Central memory CD4-positive, alpha-beta T cell (primary cell): Measurements from ENCODE around the gene GRIA1.

Experiments
- DNase-seq: peaks from one replicate; pipeline ENCODE4 v3.0.0; 2022

Gene GRIA1

DNA sequence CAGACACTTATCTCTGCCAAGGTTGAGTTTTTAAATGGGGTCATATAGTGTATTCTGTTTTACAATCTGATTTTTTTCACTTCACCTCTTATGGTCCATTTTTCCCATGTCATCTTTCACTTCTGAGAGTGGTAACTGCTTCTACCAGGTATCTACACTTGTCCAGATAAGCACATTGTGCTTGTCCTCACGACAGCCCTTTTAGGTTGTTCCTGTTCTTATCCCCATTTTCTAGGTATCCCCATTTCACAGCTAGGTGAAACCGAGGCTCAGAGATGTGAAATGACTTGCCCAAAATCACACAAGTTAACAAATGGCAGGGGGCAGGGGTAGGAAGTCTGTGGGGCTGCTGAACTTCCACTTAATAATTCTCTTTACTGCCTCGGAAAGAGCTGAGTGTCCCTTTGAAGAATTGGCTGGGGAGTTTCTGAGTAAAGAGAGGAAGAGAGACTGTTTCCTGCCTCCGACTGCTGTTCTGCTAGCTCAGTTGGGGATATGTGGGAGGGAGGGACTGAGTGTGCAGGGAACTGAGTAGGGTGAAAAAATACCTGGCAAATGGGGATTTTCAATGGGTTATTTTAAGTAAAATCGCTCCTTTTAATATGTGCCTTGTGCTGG, 255.4 kb downstream of the GRIA1 start:
- no peak for DNase-seq

- DNase-seq = no peak
Observed at GRCh38 chr5:153746440-153746839, 256.0 kb downstream of the GRIA1 start.

DNA sequence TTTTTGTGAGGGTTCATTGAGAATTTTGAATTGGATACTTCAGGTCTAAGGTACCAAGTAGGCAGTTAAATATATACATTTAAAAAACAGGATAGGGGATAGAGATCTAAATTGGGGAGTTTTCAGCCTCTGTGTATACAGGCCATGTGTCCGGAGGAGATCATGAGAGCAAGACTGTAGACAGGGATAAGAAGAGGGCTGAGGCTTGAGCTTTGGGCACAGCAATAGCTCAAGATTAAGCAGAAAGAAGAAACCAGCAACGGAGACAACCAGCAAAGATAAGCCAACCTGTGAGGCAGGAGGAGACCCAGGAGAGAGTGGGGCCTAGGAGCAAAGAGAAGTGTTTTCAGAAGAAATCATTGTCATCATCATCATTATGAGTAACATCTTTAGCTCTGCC, 258.4 kb downstream of the GRIA1 start:
- DNase-seq = no peak

DNA sequence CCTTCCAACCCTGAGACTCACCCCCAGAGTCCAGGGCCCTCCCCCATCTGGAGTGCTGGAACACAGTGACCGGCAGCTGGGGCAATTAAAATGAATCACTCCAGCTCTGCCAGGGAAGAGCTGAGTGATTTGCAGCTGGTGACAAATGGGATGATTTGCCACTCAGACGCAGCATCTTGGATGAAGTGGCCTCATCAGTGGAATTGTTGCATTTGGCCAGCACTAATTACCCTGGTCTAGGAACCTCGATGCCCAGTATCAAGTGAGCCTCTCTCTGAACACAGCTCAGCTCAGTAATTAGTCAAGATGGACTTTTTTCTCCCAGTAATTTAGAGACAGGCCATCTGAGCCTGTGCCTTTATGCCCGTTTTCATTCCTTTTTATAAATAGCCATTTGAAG, 259.5 kb downstream of the GRIA1 start:
- DNase-seq = no peak

- DNase-seq = no peak
Observed at GRCh38 chr5:153751251-153751650, 260.8 kb downstream of the GRIA1 start.

DNA sequence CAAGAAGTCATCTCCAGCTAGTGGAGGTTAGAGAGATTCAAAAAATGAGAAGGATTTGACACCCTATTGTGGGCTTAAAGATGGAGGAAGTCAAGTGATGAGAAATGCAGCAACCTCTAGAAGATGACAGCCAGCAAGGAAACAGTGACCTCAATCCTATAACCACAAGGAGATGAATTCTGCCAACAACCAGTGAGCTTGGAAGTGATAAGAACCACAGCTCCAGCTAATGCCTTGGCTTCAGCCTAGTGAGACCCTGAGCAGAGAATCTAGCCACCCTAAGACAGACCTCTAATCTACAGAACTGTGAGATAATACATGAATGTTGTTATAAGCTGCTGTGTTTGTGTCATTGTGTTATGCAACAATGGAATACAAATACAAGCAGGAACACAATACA, 262.4 kb downstream of the GRIA1 start:
- no peak for DNase-seq

DNA sequence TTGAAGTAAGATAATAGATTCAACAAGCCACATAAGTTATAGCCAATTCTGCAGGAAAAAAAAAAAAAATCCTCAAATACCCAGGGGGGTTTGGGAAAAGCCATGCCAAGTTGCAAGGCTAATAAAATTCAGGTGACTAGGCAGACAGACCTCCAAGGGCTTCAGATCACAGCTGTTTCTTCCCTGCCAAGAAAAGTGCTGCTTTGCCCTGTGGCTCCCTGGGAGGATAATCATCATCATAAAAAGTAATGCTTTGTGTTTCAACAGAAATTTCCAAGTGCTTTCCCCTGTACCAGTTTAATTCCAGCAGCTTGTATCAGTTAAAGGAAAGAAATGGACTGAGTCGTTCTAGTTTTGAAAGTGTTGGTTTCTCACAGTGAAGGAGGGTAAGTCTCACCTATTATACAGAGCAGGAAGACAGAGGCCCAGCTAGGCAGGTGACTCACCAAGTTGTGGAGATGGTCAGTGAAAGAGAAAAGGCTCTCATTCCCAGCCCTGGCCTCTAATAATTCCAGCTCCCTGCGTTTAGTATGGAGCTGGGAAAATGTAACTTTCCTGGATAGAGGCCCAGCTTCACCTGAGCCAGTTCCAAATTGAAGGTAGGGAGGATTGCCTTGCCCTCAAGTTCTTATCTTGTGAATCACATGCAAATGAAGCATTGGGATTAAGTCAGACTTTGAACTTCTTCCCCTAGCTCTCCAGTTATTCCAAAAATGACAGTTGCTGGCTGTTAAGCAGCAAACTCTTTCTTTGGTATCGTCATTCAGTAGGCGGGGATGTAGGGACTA, 263.4 kb downstream of the GRIA1 start:
- no peak for DNase-seq

GRCh38 chr5:153755913-153756500, 265.5 kb downstream of the GRIA1 start:
- DNase-seq = no peak

- no peak for DNase-seq
Observed at GRCh38 chr5:153756540-153756939, 266.1 kb downstream of the GRIA1 start.

DNA sequence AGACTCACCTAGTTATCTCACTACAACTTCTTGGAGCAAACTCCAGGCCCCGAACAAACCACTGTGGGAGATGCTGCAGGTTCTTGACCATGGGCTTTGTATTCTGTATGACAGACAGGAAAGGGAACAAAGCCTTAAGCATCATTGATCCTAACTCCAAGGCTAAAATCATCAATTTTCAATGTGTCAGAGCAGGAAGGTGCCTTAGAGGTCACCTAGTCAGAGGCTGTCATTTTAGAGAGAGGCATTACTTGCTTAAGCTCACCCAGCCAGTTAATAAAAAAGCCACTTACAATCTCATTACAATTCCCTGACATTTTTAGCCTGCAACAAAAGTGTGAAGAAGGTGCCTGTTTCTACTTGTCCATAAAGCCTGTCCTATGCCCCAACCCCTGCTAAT, 275.5 kb downstream of the GRIA1 start:
- DNase-seq = no peak

GRCh38 chr5:153767221-153768188, 277.0 kb downstream of the GRIA1 start:
- DNase-seq = no peak

GRCh38 chr5:153770066-153770465, 279.6 kb downstream of the GRIA1 start:
- DNase-seq = no peak

GRCh38 chr5:153774686-153775085, 284.2 kb downstream of the GRIA1 start:
- DNase-seq = no peak

DNA sequence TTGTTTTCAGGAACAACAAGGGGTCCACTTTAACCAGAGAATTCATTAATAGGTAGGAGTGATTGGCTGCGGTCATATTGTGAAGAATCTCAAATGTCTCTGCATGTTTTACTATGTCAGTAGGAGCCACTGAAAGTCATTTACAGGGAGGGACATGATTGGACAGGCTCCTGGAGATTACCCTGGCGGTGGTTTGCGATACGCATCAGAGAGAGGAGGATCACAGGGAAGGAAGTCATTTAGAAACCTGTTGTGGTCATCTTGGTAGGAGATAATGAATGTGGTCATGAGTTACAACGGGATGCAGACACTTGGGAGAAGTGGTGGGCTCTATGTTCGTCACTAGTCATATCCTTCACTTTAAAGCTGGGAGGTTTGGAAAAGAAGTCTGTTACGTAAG, 285.5 kb downstream of the GRIA1 start:
- no peak for DNase-seq

DNA sequence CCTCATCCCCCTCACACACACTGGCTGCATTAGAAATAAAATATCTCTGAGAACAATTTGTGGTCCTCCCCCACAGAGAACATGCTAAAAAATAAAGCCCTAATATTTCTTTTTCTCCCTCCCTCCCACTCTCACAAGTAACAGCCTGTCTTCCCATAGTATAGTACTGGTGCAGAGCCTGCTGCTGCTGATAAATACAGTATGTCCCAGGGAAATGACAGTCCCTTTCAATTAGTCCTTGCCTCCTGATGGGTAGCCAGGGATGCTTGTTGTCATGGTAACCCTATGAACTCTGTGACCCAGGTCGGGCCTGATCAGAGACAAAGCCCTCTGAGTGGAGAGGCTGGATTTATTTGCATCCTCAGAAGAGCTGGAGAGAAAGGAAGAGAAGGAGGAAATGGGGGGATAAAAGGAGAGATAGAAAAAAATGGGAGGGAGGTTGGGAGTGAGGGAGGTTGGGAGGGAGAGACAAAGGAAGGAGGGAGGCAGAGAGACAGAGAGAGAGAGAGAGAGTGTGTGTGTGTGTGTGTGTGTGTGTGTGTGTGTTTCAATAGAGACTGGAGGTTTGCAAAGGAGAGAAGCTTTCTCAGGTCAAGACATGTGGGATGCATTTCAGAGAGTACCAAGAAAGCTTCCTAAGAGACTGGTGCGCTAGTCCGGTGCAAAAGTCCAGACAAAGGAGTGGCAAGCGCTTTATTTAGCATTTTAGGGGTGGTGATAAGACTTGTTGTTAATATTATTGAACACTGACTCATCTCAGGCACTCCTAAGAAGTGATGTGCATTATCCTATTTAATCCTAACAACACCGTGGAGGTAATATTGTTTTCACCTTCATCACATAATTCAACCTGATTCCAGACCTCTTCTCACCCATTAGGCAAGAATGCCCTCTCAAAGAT, 287.5 kb downstream of the GRIA1 start:
- no peak for DNase-seq

- DNase-seq = no peak
Observed at GRCh38 chr5:153779836-153780235, 289.4 kb downstream of the GRIA1 start.

GRCh38 chr5:153780876-153781705, 290.6 kb downstream of the GRIA1 start:
- no peak for DNase-seq

DNA sequence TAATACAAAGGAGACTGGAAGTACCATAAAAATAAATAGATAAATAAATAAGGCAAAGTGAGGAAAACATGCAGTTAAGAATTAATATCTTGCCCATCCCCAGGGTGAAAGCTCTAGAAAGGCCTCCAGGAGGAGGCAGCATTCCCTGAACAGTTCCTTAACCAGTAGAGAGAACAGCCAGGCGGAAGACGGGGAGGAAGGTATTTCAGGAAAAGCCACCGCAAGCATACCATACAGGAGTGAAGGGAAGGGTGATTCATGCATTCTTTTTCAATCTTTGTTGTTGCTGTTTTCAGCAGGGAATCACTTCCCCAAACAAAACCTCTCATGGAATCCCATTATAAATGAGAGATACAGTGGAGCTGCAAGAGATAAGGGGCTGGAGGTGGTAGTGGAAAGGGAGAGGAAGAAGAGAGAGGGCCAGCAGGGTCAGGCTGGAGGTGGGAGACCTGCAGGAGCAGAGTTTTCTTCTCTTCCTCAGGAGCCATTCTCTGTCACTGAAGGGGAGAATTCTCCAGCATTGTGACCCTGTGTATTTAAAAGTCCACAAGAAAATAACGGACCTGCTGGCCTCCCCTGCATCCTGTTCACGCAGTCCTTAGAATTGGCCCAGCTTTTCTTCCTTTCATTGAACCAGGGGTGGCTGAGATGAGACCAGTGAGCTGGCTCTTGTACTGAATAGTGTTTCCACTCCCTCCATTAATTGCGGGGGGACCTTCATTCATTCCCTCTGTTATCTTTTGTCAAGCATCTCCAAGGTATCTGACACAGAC, 292.3 kb downstream of the GRIA1 start:
- no peak for DNase-seq

GRCh38 chr5:153783362-153783658, 292.8 kb downstream of the GRIA1 start:
- no peak for DNase-seq

GRCh38 chr5:153784277-153784676, 293.8 kb downstream of the GRIA1 start:
- no peak for DNase-seq
